CD14-positive monocyte (primary cell): Measurements from ENCODE around the gene GNL2. TPM values are rescaled to one million over a fixed set of nuclear protein-coding genes. Genes with fewer than 3 reads are reported as not detected.
"Not testable (repeated sequence)": the region's sequence is repeated elsewhere in the genome, so short reads cannot be mapped to it uniquely, and the experiment has no call there.

Source experiments
- DNase-seq, 3 donors: peaks; one replicate each; pipeline ENCODE4 v3.0.0-alpha.2; 2011 to 2022
- H2AFZ ChIP-seq: 2 replicates; pipeline ENCODE4 v1.6.0; 2012; ENCODE audit warnings: mild to moderate bottlenecking, low read depth, low read length, inconsistent platforms; ENCODE audit not compliant: insufficient read depth, poor library complexity, severe bottlenecking
- H3K27ac ChIP-seq, 2 donors: 1 replicate in 1 of 2; 2 replicates in 1 of 2; pipeline ENCODE4 v1.5.1; 2012 to 2013; ENCODE audit warnings: low read length in 2 of 2, control low read depth in 1 of 2, inconsistent platforms in 1 of 2, low read depth in 1 of 2, mild to moderate bottlenecking in 1 of 2
- H3K27me3 ChIP-seq, 2 donors: one replicate each; pipeline versions ENCODE4 v1.6.0 to v1.6.1; 2011 to 2013; ENCODE audit warnings: low read length in 2 of 2; ENCODE audit not compliant: control insufficient read depth in 2 of 2, insufficient read depth in 2 of 2
- H3K36me3 ChIP-seq, 2 donors: replicated peaks in 1 of 2; 1 replicate in 1 of 2; 2 replicates in 1 of 2; pipeline versions ENCODE4 v1.5.1 to v1.6.1; 2012 to 2013; ENCODE audit warnings: low read length in 2 of 2, control low read depth in 1 of 2, inconsistent platforms in 1 of 2, mild to moderate bottlenecking in 1 of 2; ENCODE audit not compliant: insufficient read depth in 2 of 2, control insufficient read depth in 1 of 2
- H3K4me1 ChIP-seq, 2 donors: 1 replicate in 1 of 2; 2 replicates in 1 of 2; pipeline versions ENCODE4 v1.5.1 to v1.6.1; 2012 to 2013; ENCODE audit warnings: low read length in 2 of 2, control low read depth in 1 of 2, inconsistent platforms in 1 of 2, mild to moderate bottlenecking in 1 of 2, moderate library complexity in 1 of 2; ENCODE audit not compliant: insufficient read depth in 2 of 2, control insufficient read depth in 1 of 2
- H3K4me2 ChIP-seq: replicated peaks from 2 replicates; pipeline ENCODE3; 2012; ENCODE audit warnings: low read length, moderate library complexity, mild to moderate bottlenecking; ENCODE audit not compliant: poor library complexity, severe bottlenecking; ENCODE audit errors: extremely low read depth
- H3K4me3 ChIP-seq, 3 experiments: fragments of 200-600 bp in 1 of 3; sonication (generic) in 1 of 3; replicated peaks in 1 of 3; 1 replicate in 2 of 3; 2 replicates in 1 of 3; pipeline ENCODE4 v1.5.1; 2011 to 2013; ENCODE audit warnings: low read length in 3 of 3, mild to moderate bottlenecking in 3 of 3, control low read depth in 2 of 3, low read depth in 2 of 3, inconsistent platforms in 1 of 3, moderate library complexity in 1 of 3
- H3K79me2 ChIP-seq: 2 replicates; pipeline ENCODE4 v1.6.0; 2012; ENCODE audit warnings: mild to moderate bottlenecking, control low read depth, inconsistent platforms, low read length, moderate library complexity; ENCODE audit not compliant: insufficient read depth
- H3K9ac ChIP-seq: 2 replicates; pipeline ENCODE4 v1.6.0; 2017; ENCODE audit warnings: low read length, mild to moderate bottlenecking; ENCODE audit not compliant: insufficient read depth, poor library complexity, severe bottlenecking
- H3K9me3 ChIP-seq, 2 donors: replicated peaks in 1 of 2; 1 replicate in 1 of 2; 2 replicates in 1 of 2; pipeline versions ENCODE4 v1.5.1 to v1.6.1; 2012 to 2013; ENCODE audit warnings: low read length in 2 of 2, control low read depth in 1 of 2; ENCODE audit not compliant: control insufficient read depth in 1 of 2, insufficient read depth in 1 of 2
- H4K20me1 ChIP-seq: 2 replicates; pipeline ENCODE4 v1.6.0; 2012; ENCODE audit warnings: mild to moderate bottlenecking, low read length, control low read depth, moderate library complexity; ENCODE audit not compliant: insufficient read depth
- H3K27ac Mint-ChIP-seq, 7 donors: one replicate each; pipeline ENCODE4 v1.8.0; 2020; ENCODE audit warnings: mild to moderate bottlenecking in 7 of 7, mixed read lengths in 7 of 7, moderate library complexity in 6 of 7, inconsistent platforms in 2 of 7
- H3K27me3 Mint-ChIP-seq, 3 donors: one replicate each; pipeline ENCODE4 v1.8.0; 2021 to 2022; ENCODE audit warnings: low read depth in 3 of 3, mild to moderate bottlenecking in 3 of 3, mixed read lengths in 3 of 3, moderate library complexity in 3 of 3, inconsistent platforms in 1 of 3
- H3K36me3 Mint-ChIP-seq, 2 donors: one replicate each; pipeline ENCODE4 v1.8.0; 2020; ENCODE audit warnings: mixed read lengths in 2 of 2, inconsistent platforms in 1 of 2, mild to moderate bottlenecking in 1 of 2
- H3K4me1 Mint-ChIP-seq: one replicate; pipeline ENCODE4 v1.8.0; 2020; ENCODE audit warnings: mild to moderate bottlenecking, mixed read lengths
- H3K4me3 Mint-ChIP-seq, 2 donors: one replicate each; pipeline ENCODE4 v1.8.0; 2020; ENCODE audit warnings: mild to moderate bottlenecking in 2 of 2, mixed read lengths in 2 of 2, moderate library complexity in 1 of 2
- H3K9me3 Mint-ChIP-seq, 7 donors: one replicate each; pipeline ENCODE4 v1.8.0; 2020 to 2022; ENCODE audit warnings: mixed read lengths in 7 of 7, mild to moderate bottlenecking in 6 of 7, moderate library complexity in 6 of 7, inconsistent platforms in 2 of 7
- CTCF ChIP-seq: fragments of 200-600 bp; IDR thresholded peaks from one replicate; pipeline ENCODE4 v1.8.0; 2022; ENCODE audit warnings: antibody characterized with exemption, mild to moderate bottlenecking
- WGBS: methylation state at CpG from one replicate; pipeline ENCODE4 v1.1.5; 2013; ENCODE audit warnings: missing lambda C conversion rate; ENCODE audit not compliant: insufficient coverage; 5-methylcytosine and 5-hydroxymethylcytosine counted together
- intact Hi-C, 2 donors: fragments of 100-400 bp; cut with micrococcal nuclease; formaldehyde crosslinking; loops; one replicate each; pipeline versions ENCODE4 v1.15.0 to v1.15.1; 2023
- polyA plus RNA-seq, 3 donors: library from polyadenylated mRNA; depleted of rRNA in 1 of 3; unstranded in 2 of 3; stranded (reverse) in 1 of 3; fragments of 300-500 nt in 2 of 3; fragments of >200 nt in 1 of 3; fragmentation: Illumina TruSeq in 2 of 3; gene quantifications; 1 replicate in 2 of 3; 2 replicates in 1 of 3; pipeline ENCODE4 v1.2.3, GENCODE V29; 2012 to 2021

The GNL2 gene
- polyA plus RNA-seq, 3 donors, result 22.2 to 37.2 (median 35.4) TPM

DNA sequence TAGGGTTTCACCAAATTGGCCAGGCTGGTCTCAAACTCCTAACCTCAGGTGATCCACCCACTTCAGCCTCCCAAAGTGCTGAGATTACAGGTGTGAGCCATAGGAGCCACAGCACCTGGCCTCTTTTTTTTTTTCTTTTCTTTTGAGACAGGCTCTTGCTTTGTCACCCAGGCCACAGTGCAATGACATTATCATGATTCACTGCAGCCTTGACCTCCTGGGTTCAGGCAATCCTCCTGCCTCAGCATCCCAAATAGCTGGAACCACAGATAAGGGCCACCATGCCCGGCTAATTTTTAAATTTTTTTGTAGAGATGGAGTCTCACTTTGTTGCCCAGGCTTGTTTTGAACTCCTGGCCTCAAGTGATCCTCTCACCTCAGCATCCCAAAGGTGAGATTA lies 65.8 kb downstream of the GNL2 start:
- H3K79me2 ChIP-seq, H3K27ac Mint-ChIP-seq, H3K36me3 Mint-ChIP-seq, H3K9me3 ChIP-seq, H3K4me1 ChIP-seq, H3K4me3 Mint-ChIP-seq, H3K4me2 ChIP-seq, DNase-seq, H3K27ac ChIP-seq, H3K27me3 ChIP-seq, H2AFZ ChIP-seq, H3K9me3 Mint-ChIP-seq, H3K4me3 ChIP-seq, H3K27me3 Mint-ChIP-seq, H4K20me1 ChIP-seq, H3K4me1 Mint-ChIP-seq, H3K9ac ChIP-seq, H3K36me3 ChIP-seq, intact Hi-C loops: not testable (repeated sequence)
- no CpG with 5 or more reads among the region's 1 CpG for WGBS

GRCh38 chr1:37519613-37520012 lies 76.1 kb downstream of the GNL2 start:
- Histone ChIP-seq H3K4me1 (peaks cover 7 to 9% of the 10 kb centered on the region in 2 donors), H3K4me2 (no peak overlapping the region), H4K20me1 (no peaks in the 10 kb centered on the region), H3K4me3 (no peak overlapping the region), H3K36me3 (no peaks in the 10 kb centered on the region), H3K27me3 (no peaks in the 10 kb centered on the region), H3K79me2 (no peaks in the 10 kb centered on the region), H2AFZ (no peak overlapping the region), H3K27ac (no peak overlapping the region), H3K9me3 (peaks cover 0 to 5% of the 10 kb centered on the region in 2 donors), H3K9ac (no peak overlapping the region)
- Mint-ChIP-seq H3K27ac (peak overlapping the region in 1 of 7 donors; percentile 13), H3K4me1 (peaks cover 10% of the 10 kb centered on the region), H3K4me3 (no peak overlapping the region), H3K27me3 (peaks cover 0 to 2% (median 1%) of the 10 kb centered on the region in 3 donors), H3K9me3 (peaks cover 0 to 8% (median 3%) of the 10 kb centered on the region in 7 donors), H3K36me3 (no peaks in the 10 kb centered on the region)
- DNase-seq, result no peak
- intact Hi-C loops, result no loop called here
- TF ChIP-seq CTCF, result no peak

GRCh38 chr1:37518929-37519328 lies 76.8 kb downstream of the GNL2 start:
- H3K36me3 ChIP-seq, H3K27me3 Mint-ChIP-seq, H4K20me1 ChIP-seq, H3K27me3 ChIP-seq, intact Hi-C loops, H3K36me3 Mint-ChIP-seq, H3K9me3 Mint-ChIP-seq, H3K9me3 ChIP-seq, H3K4me3 ChIP-seq, H3K27ac ChIP-seq, DNase-seq, H3K79me2 ChIP-seq, H3K4me2 ChIP-seq, H3K9ac ChIP-seq, H2AFZ ChIP-seq: not testable (repeated sequence)
- peak overlapping the region; percentile 56 to 65 for H3K4me3 Mint-ChIP-seq
- 90% methylated on average over 15 of the region's 15 CpGs for WGBS
- H3K27ac Mint-ChIP-seq, result peak overlapping the region in 1 of 7 donors; percentile 48
- H3K4me1 ChIP-seq, result peaks cover 9 to 12% of the 10 kb centered on the region in 2 donors
- H3K4me1 Mint-ChIP-seq, result peaks cover 12% of the 10 kb centered on the region

DNA sequence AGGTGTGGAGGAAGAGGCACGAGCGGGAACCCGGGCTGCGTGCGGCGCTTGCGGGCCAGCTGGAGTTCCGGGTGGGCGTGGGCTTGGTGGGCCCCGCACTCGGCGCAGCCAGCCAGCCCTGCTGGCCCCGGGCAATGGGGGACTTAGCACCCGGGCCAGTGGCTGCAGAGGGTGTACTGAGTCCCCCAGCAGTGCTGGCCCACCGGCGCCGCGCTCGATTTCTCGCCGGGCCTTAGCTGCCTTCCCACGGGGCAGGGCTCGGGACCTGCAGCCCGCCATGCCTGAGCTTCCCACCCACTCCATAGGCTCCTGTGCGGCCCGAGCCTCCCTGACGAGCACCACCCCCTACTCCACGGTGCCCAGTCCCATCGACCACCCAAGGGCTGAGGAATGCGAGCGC lies 77.5 kb downstream of the GNL2 start:
- H3K27ac Mint-ChIP-seq, H3K27ac ChIP-seq, H3K27me3 ChIP-seq, H3K9me3 ChIP-seq, H3K36me3 ChIP-seq, H3K4me3 ChIP-seq, H3K36me3 Mint-ChIP-seq, H2AFZ ChIP-seq, intact Hi-C loops, H3K27me3 Mint-ChIP-seq, H3K9me3 Mint-ChIP-seq, DNase-seq, H3K4me2 ChIP-seq, H3K9ac ChIP-seq, H4K20me1 ChIP-seq, H3K4me3 Mint-ChIP-seq: not testable (repeated sequence)
- Histone ChIP-seq H3K4me1 (peaks cover 15 to 18% of the 10 kb centered on the region in 2 donors), H3K79me2 (peaks cover 13% of the 10 kb centered on the region)
- 82% methylated on average over 2 of the region's 31 CpGs for WGBS
- H3K4me1 Mint-ChIP-seq, result peaks cover 19% of the 10 kb centered on the region
